Adrenal gland (tissue), 12 donors: ENCODE measurements around the gene OXGR1. TPM values are rescaled to one million over a fixed set of nuclear protein-coding genes. Genes with fewer than 3 reads are reported as not detected.

ENCODE experiments used
- DNase-seq, 7 donors: peaks; one replicate each; pipeline ENCODE4 v3.0.0-alpha.2; 2019 to 2020
- H3K27ac ChIP-seq, 5 donors: fragments of 200-600 bp; sonication (generic) in 4 of 5; 1 replicate in 3 of 5; 2 replicates in 2 of 5; pipeline versions ENCODE4 v1.5.1 to v1.8.0; 2016 to 2020; ENCODE audit warnings: mild to moderate bottlenecking in 1 of 5
- H3K27me3 ChIP-seq: fragments of 200-600 bp; 2 replicates; pipeline ENCODE4 v1.8.0; 2021
- H3K36me3 ChIP-seq, 2 donors: fragments of 200-600 bp; replicated peaks in 1 of 2; 1 replicate in 1 of 2; 2 replicates in 1 of 2; pipeline versions ENCODE4 v1.5.1 to v1.8.0; 2018 to 2022
- H3K4me1 ChIP-seq, 2 donors: fragments of 200-600 bp; replicated peaks in 1 of 2; 1 replicate in 1 of 2; 2 replicates in 1 of 2; pipeline versions ENCODE4 v1.5.1 to v1.8.0; 2018 to 2021
- H3K4me3 ChIP-seq, 4 donors: fragments of 200-600 bp; sonication (generic) in 3 of 4; one replicate each; pipeline ENCODE4 v1.5.1; 2016 to 2018
- H3K9me3 ChIP-seq, 3 donors: fragments of 200-600 bp; sonication (generic) in 1 of 3; replicated peaks in 1 of 3; 1 replicate in 2 of 3; 2 replicates in 1 of 3; pipeline versions ENCODE4 v1.5.1 to v1.8.0; 2016 to 2021
- CTCF ChIP-seq, 6 experiments: fragments of 450-650 bp in 4 of 6; fragments of 200-600 bp in 2 of 6; sonication (generic) in 1 of 6; IDR thresholded peaks; 1 replicate in 5 of 6; 2 replicates in 1 of 6; pipeline versions ENCODE4 v1.5.1 to v1.8.0; 2016 to 2021; ENCODE audit warnings: antibody characterized with exemption in 6 of 6, mild to moderate bottlenecking in 2 of 6, moderate library complexity in 1 of 6
- POLR2A ChIP-seq, 2 donors: fragments of 450-650 bp; IDR thresholded peaks; one replicate each; pipeline ENCODE4 v1.6.1; 2017; ENCODE audit warnings: antibody characterized with exemption in 2 of 2, mild to moderate bottlenecking in 2 of 2, moderate library complexity in 1 of 2
- WGBS, 4 donors: extraction: QIAGEN DNeasy Blood & Tissue Kit in 2 of 4; methylation state at CpG; one replicate each; pipeline versions ENCODE4 v1.1.5 to v1.1.7; 2013 to 2017; 5-methylcytosine and 5-hydroxymethylcytosine counted together
- intact Hi-C, 2 donors: fragments of 100-400 bp; cut with DNase I; formaldehyde crosslinking; loops; one replicate each; pipeline versions ENCODE4 v1.14.1 to v1.15.0; 2022 to 2023
- polyA plus RNA-seq, 3 donors: library from polyadenylated mRNA; stranded (reverse); fragments of 200-250 nt in 2 of 3; fragments of 350-450 nt in 1 of 3; fragmentation: Illumina TruSeq in 1 of 3; extraction: RNeasy Lipid Tissue Mini Kit (QIAGEN cat#74804) in 1 of 3; gene quantifications; one replicate each; pipeline ENCODE4 v1.2.3, GENCODE V29; 2013 to 2014
- total RNA-seq, 9 donors: library from RNA; depleted of rRNA in 4 of 9; stranded (reverse); fragments of >200 nt in 4 of 9; fragments of 120-200 nt in 1 of 9; fragmentation: NEBNext Ultra II Directional in 1 of 9; extraction: Animal tissue kit (Norgen Biotek cat#: 25700) in 1 of 9; gene quantifications; one replicate each; pipeline versions ENCODE4 v1.1.0 to v1.2.4, GENCODE V29; 2013 to 2023
- donor health status: healthy with polysubstance abuse.
- donor health status: Bipolar disorder and iron deficiency.
- donor health status: DM: yes; HTN: yes; CAD: no.
- donor health status: DM: no; HTN: no; CAD: no.
- donor health status: DM: no; HTN: no; CAD: no.
- donor health status: DM: yes; HTN: yes; CAD: no.

Gene OXGR1
- total and polyA plus RNA-seq, 12 donors, result 0.11 to 0.13 TPM; not detected in 10

GRCh38 chr13:96948127-96948526 lies 46.1 kb downstream of the OXGR1 start:
- intact Hi-C loops, result no loop called here
- DNase-seq, result no peak
- no peaks in the 10 kb centered on the region for H3K36me3 ChIP-seq

GRCh38 chr13:96947343-96947910 lies 46.8 kb downstream of the OXGR1 start:
- no peaks in the 10 kb centered on the region for H3K9me3 ChIP-seq
- H3K36me3 ChIP-seq, result no peaks in the 10 kb centered on the region
- no peak overlapping the region for H3K27ac ChIP-seq
- intact Hi-C loops, result no loop called here
- no peaks in the 10 kb centered on the region for H3K4me1 ChIP-seq
- no peaks in the 10 kb centered on the region for H3K27me3 ChIP-seq
- 94 to 95% (median 94%) methylated on average over 25 to 27 of the region's 27 CpGs for whole genome bisulfite sequencing, 4 donors
- TF ChIP-seq CTCF (IDR thresholded peaks at IDR 0.05), result no peak
- TF ChIP-seq POLR2A (IDR thresholded peaks at IDR 0.05), result no peak
- no peak overlapping the region for H3K4me3 ChIP-seq
- no peak for DNase-seq

More at GRCh38 chr13:96948127-96948526, 46.1 kb downstream of the OXGR1 start:
- 90 to 92% (median 90%) methylated on average over 11 of the region's 11 CpGs for WGBS, 4 donors
- TF ChIP-seq POLR2A (IDR thresholded peaks at IDR 0.05) (no peak), CTCF (IDR thresholded peaks at IDR 0.05) (no peak)
- Histone ChIP-seq H3K27ac (no peak overlapping the region), H3K4me3 (no peak overlapping the region), H3K27me3 (no peaks in the 10 kb centered on the region), H3K4me1 (no peaks in the 10 kb centered on the region), H3K9me3 (no peaks in the 10 kb centered on the region)

- intact Hi-C loops, result no loop called here
- TF ChIP-seq CTCF (IDR thresholded peaks at IDR 0.05) (no peak), POLR2A (IDR thresholded peaks at IDR 0.05) (no peak)
- Histone ChIP-seq H3K36me3 (no peaks in the 10 kb centered on the region), H3K4me1 (no peaks in the 10 kb centered on the region), H3K27me3 (no peaks in the 10 kb centered on the region), H3K4me3 (no peak overlapping the region), H3K27ac (no peak overlapping the region), H3K9me3 (no peaks in the 10 kb centered on the region)
- DNase-seq, result no peak
- 74 to 90% (median 83%) methylated on average over 10 of the region's 10 CpGs for WGBS, 4 donors
Observed at GRCh38 chr13:96946709-96947311, 47.5 kb downstream of the OXGR1 start.

- TF ChIP-seq CTCF (IDR thresholded peaks at IDR 0.05) (no peak), POLR2A (IDR thresholded peaks at IDR 0.05) (no peak)
- Histone ChIP-seq H3K9me3 (no peaks in the 10 kb centered on the region), H3K36me3 (no peaks in the 10 kb centered on the region), H3K27me3 (no peaks in the 10 kb centered on the region), H3K4me1 (no peaks in the 10 kb centered on the region), H3K4me3 (no peak overlapping the region), H3K27ac (no peak overlapping the region)
- WGBS, 4 donors, result 74 to 85% (median 80%) methylated on average over 1 of the region's 1 CpG
- DNase-seq, result no peak
- intact Hi-C loops, result no loop called here
Observed at GRCh38 chr13:96940961-96941360, 53.3 kb downstream of the OXGR1 start.
